HEK293 (cell line): ENCODE measurements around the gene HINFP.

ENCODE experiments used
- GLI2 ChIP-seq: fragments of 450-650 bp; formaldehyde crosslinking; IDR thresholded peaks from 2 replicates; pipeline ENCODE4; 2017; ENCODE audit warnings: missing biosample characterization, missing genetic modification characterization, low read depth, borderline replicate concordance
- HOXA7 ChIP-seq: sonication (generic); formaldehyde crosslinking; IDR thresholded peaks from 2 replicates; pipeline ENCODE4 v1.8.1; 2022; ENCODE audit warnings: missing genetic modification reagents, borderline replicate concordance
- HOXC10 ChIP-seq: sonication (generic); formaldehyde crosslinking; IDR thresholded peaks from 2 replicates; pipeline ENCODE4 v1.8.1; 2023; ENCODE audit warnings: mild to moderate bottlenecking, missing genetic modification reagents
- IKZF3 ChIP-seq: fragments of 450-650 bp; IDR thresholded peaks from 2 replicates; pipeline ENCODE4 v1.5.0; 2018; ENCODE audit warnings: missing biosample characterization, mild to moderate bottlenecking, missing genetic modification characterization, moderate library complexity
- KLF7 ChIP-seq: fragments of 450-650 bp; formaldehyde crosslinking; IDR thresholded peaks from 2 replicates; pipeline ENCODE4 v1.5.1; 2016; ENCODE audit warnings: missing biosample characterization, missing genetic modification characterization, borderline replicate concordance
- RBAK ChIP-seq: fragments of 450-650 bp; formaldehyde crosslinking; IDR thresholded peaks from 2 replicates; pipeline ENCODE4 v1.5.1; 2016; ENCODE audit warnings: missing biosample characterization, missing genetic modification characterization
- SP2 ChIP-seq: fragments of 450-650 bp; formaldehyde crosslinking; IDR thresholded peaks from 2 replicates; pipeline ENCODE4 v1.5.1; 2016; ENCODE audit warnings: missing biosample characterization, missing genetic modification characterization
- ZBTB20 ChIP-seq: fragments of 450-650 bp; formaldehyde crosslinking; IDR thresholded peaks from 2 replicates; pipeline ENCODE4 v1.5.1; 2016; ENCODE audit warnings: missing biosample characterization, missing genetic modification characterization
- ZBTB8A ChIP-seq: fragments of 450-650 bp; formaldehyde crosslinking; IDR thresholded peaks from 2 replicates; pipeline ENCODE4 v1.5.1; 2016; ENCODE audit warnings: missing biosample characterization, missing genetic modification characterization
- ZFP3 ChIP-seq: fragments of 450-650 bp; formaldehyde crosslinking; IDR thresholded peaks from 2 replicates; pipeline ENCODE4 v1.5.1; 2016; ENCODE audit warnings: low read depth, missing biosample characterization, missing genetic modification characterization
- ZNF140 ChIP-seq: fragments of 450-650 bp; formaldehyde crosslinking; IDR thresholded peaks from 2 replicates; pipeline ENCODE4 v1.5.1; 2016; ENCODE audit warnings: missing biosample characterization, missing genetic modification characterization
- ZNF174 ChIP-seq: fragments of 450-650 bp; formaldehyde crosslinking; IDR thresholded peaks from 2 replicates; pipeline ENCODE4 v1.5.0; 2017; ENCODE audit warnings: missing biosample characterization, mild to moderate bottlenecking, missing genetic modification characterization
- ZNF19 ChIP-seq: fragments of 450-650 bp; formaldehyde crosslinking; IDR thresholded peaks from 2 replicates; pipeline ENCODE4; 2016; ENCODE audit warnings: missing biosample characterization, missing genetic modification characterization, low read depth
- ZNF221 ChIP-seq: fragments of 450-650 bp; formaldehyde crosslinking; IDR thresholded peaks from 2 replicates; pipeline ENCODE4 v1.5.1; 2017; ENCODE audit warnings: missing biosample characterization, missing genetic modification characterization, borderline replicate concordance
- ZNF223 ChIP-seq: fragments of 450-650 bp; formaldehyde crosslinking; IDR thresholded peaks from 2 replicates; pipeline ENCODE4 v1.5.1; 2016; ENCODE audit warnings: missing biosample characterization, missing genetic modification characterization
- ZNF23 ChIP-seq: fragments of 450-650 bp; formaldehyde crosslinking; IDR thresholded peaks from 2 replicates; pipeline ENCODE4 v1.5.1; 2016; ENCODE audit warnings: missing biosample characterization, missing genetic modification characterization, borderline replicate concordance
- ZNF239 ChIP-seq: fragments of 450-650 bp; formaldehyde crosslinking; IDR thresholded peaks from 2 replicates; pipeline ENCODE4 v1.5.1; 2016; ENCODE audit warnings: missing biosample characterization, missing genetic modification characterization
- ZNF292 ChIP-seq: fragments of 450-650 bp; formaldehyde crosslinking; IDR thresholded peaks from 2 replicates; pipeline ENCODE4 v1.5.1; 2016; ENCODE audit warnings: low read depth, missing biosample characterization, missing genetic modification characterization, borderline replicate concordance
- ZNF324 ChIP-seq: fragments of 450-650 bp; formaldehyde crosslinking; IDR thresholded peaks from 2 replicates; pipeline ENCODE4 v1.5.1; 2016; ENCODE audit warnings: missing biosample characterization, missing genetic modification characterization
- ZNF354C ChIP-seq: fragments of 450-650 bp; formaldehyde crosslinking; IDR thresholded peaks from 2 replicates; pipeline ENCODE4 v1.5.1; 2016; ENCODE audit warnings: missing biosample characterization, missing genetic modification characterization, low read depth, borderline replicate concordance
- ZNF362 ChIP-seq: fragments of 450-650 bp; formaldehyde crosslinking; IDR thresholded peaks from 2 replicates; pipeline ENCODE4 v1.5.1; 2016; ENCODE audit warnings: missing biosample characterization, missing genetic modification characterization
- ZNF394 ChIP-seq: fragments of 450-650 bp; formaldehyde crosslinking; IDR thresholded peaks from 2 replicates; pipeline ENCODE4 v1.5.1; 2016; ENCODE audit warnings: missing biosample characterization, missing genetic modification characterization, mild to moderate bottlenecking, moderate library complexity, borderline replicate concordance
- ZNF529 ChIP-seq: fragments of 450-650 bp; formaldehyde crosslinking; IDR thresholded peaks from 2 replicates; pipeline ENCODE4 v1.5.1; 2017; ENCODE audit warnings: missing genetic modification characterization, missing biosample characterization; ENCODE audit not compliant: insufficient replicate concordance
- ZNF549 ChIP-seq: fragments of 450-650 bp; IDR thresholded peaks from 2 replicates; pipeline ENCODE4 v1.5.1; 2018; ENCODE audit warnings: missing biosample characterization, missing genetic modification characterization, mild to moderate bottlenecking, inconsistent platforms, moderate library complexity
- ZNF830 ChIP-seq: fragments of 450-650 bp; IDR thresholded peaks from 2 replicates; pipeline ENCODE4 v1.5.0; 2018; ENCODE audit warnings: missing biosample characterization, missing genetic modification characterization, low read depth, mild to moderate bottlenecking, moderate library complexity
- ZSCAN5A ChIP-seq: fragments of 450-650 bp; formaldehyde crosslinking; IDR thresholded peaks from 2 replicates; pipeline ENCODE4 v1.5.1; 2016; ENCODE audit warnings: missing biosample characterization, missing genetic modification characterization
- TF ChIP-seq, protein P1 (sequence below): fragments of 450-650 bp; formaldehyde crosslinking; IDR thresholded peaks from 2 replicates; pipeline ENCODE4 v1.5.1; 2016; ENCODE audit warnings: missing biosample characterization, missing genetic modification characterization
- TF ChIP-seq, protein P2 (sequence below): fragments of 450-650 bp; formaldehyde crosslinking; optimal IDR thresholded peaks from 2 replicates; pipeline ENCODE3; 2016; ENCODE audit warnings: missing biosample characterization, mild to moderate bottlenecking, missing genetic modification characterization
- TF ChIP-seq, protein P3 (sequence below): fragments of 450-650 bp; formaldehyde crosslinking; IDR thresholded peaks from 2 replicates; pipeline ENCODE4 v1.5.1; 2016; ENCODE audit warnings: missing biosample characterization, missing genetic modification characterization
- TF ChIP-seq, protein P4 (sequence below): fragments of 450-650 bp; formaldehyde crosslinking; IDR thresholded peaks from 2 replicates; pipeline ENCODE4 v1.5.1; 2016; ENCODE audit warnings: missing biosample characterization, missing genetic modification characterization

Gene HINFP

DNA sequence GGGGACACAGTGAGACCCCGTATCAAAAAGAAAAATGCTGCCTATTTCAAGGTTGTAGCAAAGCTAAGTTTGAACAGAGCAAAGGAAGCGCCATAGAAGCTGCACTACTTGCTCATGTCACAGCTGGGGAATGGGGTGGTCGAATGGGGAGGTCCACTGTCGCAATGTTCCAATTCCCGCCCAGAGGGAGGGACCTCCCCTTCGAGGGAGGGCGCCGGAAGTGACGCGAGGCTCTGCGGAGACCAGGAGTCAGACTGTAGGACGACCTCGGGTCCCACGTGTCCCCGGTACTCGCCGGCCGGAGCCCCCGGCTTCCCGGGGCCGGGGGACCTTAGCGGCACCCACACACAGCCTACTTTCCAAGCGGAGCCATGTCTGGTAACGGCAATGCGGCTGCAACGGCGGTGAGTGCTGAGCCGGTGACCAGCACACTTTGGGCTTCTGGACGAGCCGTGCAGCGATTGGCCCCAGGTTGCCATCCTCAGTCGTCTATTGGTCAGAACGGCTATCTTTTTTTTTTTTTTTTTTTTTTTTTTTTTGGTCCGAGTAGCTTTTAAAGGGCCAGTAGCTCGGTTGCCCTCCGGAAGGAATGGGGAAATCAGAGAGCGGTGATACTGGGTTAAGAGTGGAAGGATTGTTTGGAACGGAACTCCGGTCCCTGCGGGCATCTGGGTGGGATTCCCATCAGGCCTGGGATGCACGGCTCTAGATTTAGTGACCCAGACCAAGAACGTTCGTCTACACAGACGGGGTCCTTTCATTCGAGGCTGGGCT is 36.5 kb upstream of the HINFP start, which contains the start of gene HMBS (continued):
- no peak for TF ChIP-seq KLF7
- no peak for TF ChIP-seq ZNF140 (tag by site-specific recombination)
- TF ChIP-seq ZNF19 (tag by site-specific recombination), result no peak
- TF ChIP-seq IKZF3 (tag by site-specific recombination), result no peak
- no peak for TF ChIP-seq ZFP3
- peak; percentile 93 for TF ChIP-seq SP2 (tag by site-specific recombination)
- TF ChIP-seq ZNF223 (tag by site-specific recombination), result no peak
- no peak for TF ChIP-seq ZNF292 (tag by site-specific recombination)
- no peak for TF ChIP-seq ZSCAN5A (tag by site-specific recombination)
- TF ChIP-seq, protein P1, sequence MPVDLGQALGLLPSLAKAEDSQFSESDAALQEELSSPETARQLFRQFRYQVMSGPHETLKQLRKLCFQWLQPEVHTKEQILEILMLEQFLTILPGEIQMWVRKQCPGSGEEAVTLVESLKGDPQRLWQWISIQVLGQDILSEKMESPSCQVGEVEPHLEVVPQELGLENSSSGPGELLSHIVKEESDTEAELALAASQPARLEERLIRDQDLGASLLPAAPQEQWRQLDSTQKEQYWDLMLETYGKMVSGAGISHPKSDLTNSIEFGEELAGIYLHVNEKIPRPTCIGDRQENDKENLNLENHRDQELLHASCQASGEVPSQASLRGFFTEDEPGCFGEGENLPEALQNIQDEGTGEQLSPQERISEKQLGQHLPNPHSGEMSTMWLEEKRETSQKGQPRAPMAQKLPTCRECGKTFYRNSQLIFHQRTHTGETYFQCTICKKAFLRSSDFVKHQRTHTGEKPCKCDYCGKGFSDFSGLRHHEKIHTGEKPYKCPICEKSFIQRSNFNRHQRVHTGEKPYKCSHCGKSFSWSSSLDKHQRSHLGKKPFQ (tag by site-specific recombination), result no peak
- no peak for TF ChIP-seq HOXA7 (CRISPR knock-in tag)
- TF ChIP-seq ZNF174, result no peak
- TF ChIP-seq GLI2 (tag by site-specific recombination), result no peak
- no peak for TF ChIP-seq ZNF23 (tag by site-specific recombination)
- TF ChIP-seq ZNF394 (tag by site-specific recombination), result no peak
- TF ChIP-seq ZNF529, result no peak
- TF ChIP-seq ZNF549 (tag by site-specific recombination), result no peak
- peak; percentile 90 for TF ChIP-seq ZNF362 (tag by site-specific recombination)
- no peak for TF ChIP-seq ZNF830
- no peak for TF ChIP-seq ZBTB20 (tag by site-specific recombination)
- TF ChIP-seq ZNF239 (tag by site-specific recombination), result no peak
- TF ChIP-seq ZNF221 (tag by site-specific recombination), result no peak
- TF ChIP-seq, protein P2, sequence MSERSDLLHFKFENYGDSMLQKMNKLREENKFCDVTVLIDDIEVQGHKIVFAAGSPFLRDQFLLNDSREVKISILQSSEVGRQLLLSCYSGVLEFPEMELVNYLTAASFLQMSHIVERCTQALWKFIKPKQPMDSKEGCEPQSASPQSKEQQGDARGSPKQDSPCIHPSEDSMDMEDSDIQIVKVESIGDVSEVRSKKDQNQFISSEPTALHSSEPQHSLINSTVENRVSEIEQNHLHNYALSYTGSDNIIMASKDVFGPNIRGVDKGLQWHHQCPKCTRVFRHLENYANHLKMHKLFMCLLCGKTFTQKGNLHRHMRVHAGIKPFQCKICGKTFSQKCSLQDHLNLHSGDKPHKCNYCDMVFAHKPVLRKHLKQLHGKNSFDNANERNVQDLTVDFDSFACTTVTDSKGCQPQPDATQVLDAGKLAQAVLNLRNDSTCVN (tag by site-specific recombination), result no peak
- no peak for TF ChIP-seq ZNF324 (tag by site-specific recombination)
- TF ChIP-seq, protein P3, sequence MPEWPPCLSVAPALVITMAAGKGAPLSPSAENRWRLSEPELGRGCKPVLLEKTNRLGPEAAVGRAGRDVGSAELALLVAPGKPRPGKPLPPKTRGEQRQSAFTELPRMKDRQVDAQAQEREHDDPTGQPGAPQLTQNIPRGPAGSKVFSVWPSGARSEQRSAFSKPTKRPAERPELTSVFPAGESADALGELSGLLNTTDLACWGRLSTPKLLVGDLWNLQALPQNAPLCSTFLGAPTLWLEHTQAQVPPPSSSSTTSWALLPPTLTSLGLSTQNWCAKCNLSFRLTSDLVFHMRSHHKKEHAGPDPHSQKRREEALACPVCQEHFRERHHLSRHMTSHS, result no peak
- TF ChIP-seq ZNF354C, result no peak
- TF ChIP-seq ZBTB8A, result no peak
- TF ChIP-seq RBAK (tag by site-specific recombination), result no peak
- TF ChIP-seq HOXC10 (CRISPR knock-in tag), result no peak
- TF ChIP-seq, protein P4, sequence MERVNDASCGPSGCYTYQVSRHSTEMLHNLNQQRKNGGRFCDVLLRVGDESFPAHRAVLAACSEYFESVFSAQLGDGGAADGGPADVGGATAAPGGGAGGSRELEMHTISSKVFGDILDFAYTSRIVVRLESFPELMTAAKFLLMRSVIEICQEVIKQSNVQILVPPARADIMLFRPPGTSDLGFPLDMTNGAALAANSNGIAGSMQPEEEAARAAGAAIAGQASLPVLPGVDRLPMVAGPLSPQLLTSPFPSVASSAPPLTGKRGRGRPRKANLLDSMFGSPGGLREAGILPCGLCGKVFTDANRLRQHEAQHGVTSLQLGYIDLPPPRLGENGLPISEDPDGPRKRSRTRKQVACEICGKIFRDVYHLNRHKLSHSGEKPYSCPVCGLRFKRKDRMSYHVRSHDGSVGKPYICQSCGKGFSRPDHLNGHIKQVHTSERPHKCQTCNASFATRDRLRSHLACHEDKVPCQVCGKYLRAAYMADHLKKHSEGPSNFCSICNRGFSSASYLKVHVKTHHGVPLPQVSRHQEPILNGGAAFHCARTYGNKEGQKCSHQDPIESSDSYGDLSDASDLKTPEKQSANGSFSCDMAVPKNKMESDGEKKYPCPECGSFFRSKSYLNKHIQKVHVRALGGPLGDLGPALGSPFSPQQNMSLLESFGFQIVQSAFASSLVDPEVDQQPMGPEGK (tag by site-specific recombination), result peak; percentile 72
